Measurements from ENCODE around the gene USHBP1. TPM values are rescaled to one million over a fixed set of nuclear protein-coding genes. Genes with fewer than 3 reads are reported as not detected.

Gene USHBP1
- total and polyA plus RNA-seq, 4 donors = 6.2 to 12.3 (median 11.6) TPM

DNA sequence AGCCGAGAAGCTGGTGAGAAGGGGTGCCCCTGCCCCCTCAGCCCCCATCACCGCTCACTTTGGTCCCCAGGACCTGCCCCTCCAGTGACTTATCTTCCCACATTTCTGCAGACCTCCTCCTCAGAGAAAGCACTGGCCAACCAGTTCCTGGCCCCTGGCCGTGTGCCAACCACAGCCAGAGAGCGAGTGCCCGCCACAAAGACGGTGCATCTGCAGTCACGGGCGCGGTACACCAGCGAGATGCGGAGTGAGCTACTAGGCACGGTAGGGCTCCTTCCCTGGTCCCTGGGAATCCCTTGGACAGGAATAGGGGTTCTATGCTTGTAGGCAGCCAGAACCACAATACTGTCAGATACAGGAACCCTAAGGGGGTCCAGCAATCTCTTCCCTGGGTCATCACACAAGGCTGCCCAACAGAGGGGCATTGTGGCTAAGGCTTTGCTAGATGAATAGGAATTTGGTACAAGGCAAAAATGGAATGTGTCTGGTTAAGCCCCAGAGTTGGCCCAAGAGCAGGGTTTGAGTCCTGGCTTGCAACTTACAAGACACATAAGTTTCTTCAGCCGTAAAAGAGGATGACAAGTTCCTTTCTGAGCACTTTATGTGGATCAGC lies 48.4 kb downstream of the USHBP1 start:
- H3K36me3 ChIP-seq (ENCODE audit: control insufficient read depth in 4 of 4, insufficient read depth in 4 of 4, low read length in 4 of 4) = peaks cover 14 to 38% (median 20%) of the 10 kb centered on the region in 4 donors
- WGBS, 2 donors = 86 to 91% methylated on average over 13 of the region's 13 CpGs
- H3K27ac ChIP-seq (ENCODE audit: low read depth in 1 of 2, low read length in 1 of 2) = peak overlapping the region in 1 of 2 donors; percentile 89
- ATAC-seq (ENCODE audit: insufficient read depth, low FRiP score) (no peak), DNase-seq (no peak)
- TF ChIP-seq CTCF (IDR thresholded peaks at IDR 0.05; ENCODE audit: control extremely low read depth, extremely low read depth) = no peak
- peaks cover 0 to 13% (median 8%) of the 10 kb centered on the region in 5 donors for H3K4me1 ChIP-seq (ENCODE audit: control insufficient read depth in 5 of 5, insufficient read depth in 5 of 5, low read length in 5 of 5)
- H3K4me3 ChIP-seq = no peak overlapping the region
- no peak overlapping the region for H3K9ac ChIP-seq (ENCODE audit: insufficient read depth in 1 of 2, low read length in 2 of 2)
- H3K9me3 ChIP-seq (ENCODE audit: control insufficient read depth in 4 of 4, insufficient read depth in 3 of 4, low read length in 3 of 4) = no peaks in the 10 kb centered on the region
- H3K27me3 ChIP-seq (ENCODE audit: control insufficient read depth in 3 of 3, insufficient read depth in 3 of 3, low read length in 2 of 3) = no peaks in the 10 kb centered on the region

DNA sequence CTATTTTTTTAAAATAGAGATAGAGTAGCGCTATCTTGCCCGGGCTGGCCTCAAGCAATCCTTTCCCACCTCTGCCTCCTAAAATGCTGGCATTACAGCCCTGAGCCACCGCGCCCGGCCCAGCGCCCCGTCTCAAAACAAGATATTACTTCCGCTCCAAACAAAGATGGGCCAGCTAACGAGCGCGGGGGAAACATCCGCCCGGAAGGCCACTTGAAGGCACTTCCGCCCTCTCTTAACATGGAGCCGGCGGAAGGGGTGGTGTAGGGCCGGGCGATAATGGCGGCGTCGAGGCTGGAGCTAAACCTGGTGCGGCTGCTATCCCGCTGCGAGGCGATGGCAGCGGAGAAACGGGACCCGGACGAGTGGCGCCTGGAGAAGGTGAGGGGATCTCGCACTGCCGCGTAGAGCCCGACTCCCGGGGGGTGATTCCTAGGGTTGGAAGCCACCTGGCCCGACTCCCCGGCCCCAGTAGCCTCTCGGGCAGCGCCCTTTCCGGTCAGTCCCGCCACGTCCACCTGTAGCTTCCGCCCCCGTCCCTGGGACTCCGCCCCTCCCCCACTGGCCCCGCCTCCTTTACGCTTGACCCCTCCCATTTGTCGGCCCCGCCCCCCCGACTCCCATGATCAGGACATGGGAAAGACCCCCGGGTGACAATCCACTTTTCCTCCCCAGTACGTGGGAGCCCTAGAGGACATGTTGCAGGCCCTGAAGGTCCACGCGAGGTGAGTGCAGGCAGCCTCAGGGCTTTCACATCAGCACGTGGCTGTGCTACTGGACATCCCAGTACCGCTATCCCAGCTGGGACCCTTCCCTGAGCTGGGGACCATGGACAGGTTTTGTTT lies 49.2 kb downstream of the USHBP1 start, which contains the start of gene USE1:
Gene USE1, plus strand, starts transcription at position 231 of the 845 bp plus-strand sequence. Its CDS starts 49 bp downstream, at position 280.
- H3K4me3 ChIP-seq = peak within 1 kb of the TSS; percentile 70
- TF ChIP-seq CTCF (IDR thresholded peaks at IDR 0.05; ENCODE audit: control extremely low read depth, extremely low read depth) = no peak
- peak; percentile 93 to 97 (median 95) for DNase-seq
- H3K4me1 ChIP-seq (ENCODE audit: control insufficient read depth in 5 of 5, insufficient read depth in 5 of 5, low read length in 5 of 5) = peaks cover 0 to 13% (median 8%) of the 10 kb centered on the region in 5 donors
- peaks cover 17 to 43% (median 20%) of the 10 kb centered on the region in 4 donors for H3K36me3 ChIP-seq (ENCODE audit: control insufficient read depth in 4 of 4, insufficient read depth in 4 of 4, low read length in 4 of 4)
- peak within 1 kb of the TSS; percentile 89 to 96 for H3K27ac ChIP-seq (ENCODE audit: low read depth in 1 of 2, low read length in 1 of 2)
- H3K9me3 ChIP-seq (ENCODE audit: control insufficient read depth in 4 of 4, insufficient read depth in 3 of 4, low read length in 3 of 4) = no peaks in the 10 kb centered on the region
- no peaks in the 10 kb centered on the region for H3K27me3 ChIP-seq (ENCODE audit: control insufficient read depth in 3 of 3, insufficient read depth in 3 of 3, low read length in 2 of 3)
- ATAC-seq (ENCODE audit: insufficient read depth, low FRiP score) = peak; percentile 95
- 3% methylated on average over 43 to 56 of the region's 56 CpGs for WGBS, 2 donors
- H3K9ac ChIP-seq (ENCODE audit: insufficient read depth in 1 of 2, low read length in 2 of 2) = peak within 1 kb of the TSS; percentile 46 to 61

DNA sequence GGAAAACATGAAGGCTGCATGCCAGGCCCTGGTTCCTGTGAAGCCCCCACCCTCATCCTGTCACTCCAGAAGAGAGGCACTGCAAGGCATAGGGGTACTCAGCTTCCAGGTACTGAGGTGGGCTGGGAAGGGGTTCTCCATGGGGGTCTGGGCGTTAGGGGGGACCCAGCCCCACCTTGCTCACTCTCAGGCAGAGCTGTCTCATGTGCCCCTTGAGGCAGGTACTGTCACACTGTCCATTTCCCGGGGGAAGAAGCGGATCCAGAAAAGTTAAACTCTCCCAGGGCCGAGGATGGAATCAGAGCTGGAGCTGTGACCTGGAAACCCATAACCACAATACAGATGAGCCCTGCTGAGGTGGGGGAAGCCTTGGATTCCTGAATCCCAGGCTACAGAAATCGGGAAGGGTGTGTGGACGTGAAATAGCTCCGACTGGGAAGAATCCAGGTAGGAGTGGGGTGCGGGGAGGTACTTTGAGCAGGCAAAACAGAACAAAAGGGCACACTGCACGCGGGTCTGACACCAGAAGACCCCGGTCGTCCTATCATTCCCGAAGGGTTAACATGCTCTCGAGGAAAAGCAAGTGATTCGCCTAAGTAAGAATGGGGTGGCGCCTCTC lies 49.9 kb downstream of the USHBP1 start:
- 31 to 33% methylated on average over 16 of the region's 16 CpGs for WGBS, 2 donors
- H3K27me3 ChIP-seq (ENCODE audit: control insufficient read depth in 3 of 3, insufficient read depth in 3 of 3, low read length in 2 of 3) = no peaks in the 10 kb centered on the region
- H3K9me3 ChIP-seq (ENCODE audit: control insufficient read depth in 4 of 4, insufficient read depth in 3 of 4, low read length in 3 of 4) = no peaks in the 10 kb centered on the region
- TF ChIP-seq CTCF (IDR thresholded peaks at IDR 0.05; ENCODE audit: control extremely low read depth, extremely low read depth) = no peak
- H3K9ac ChIP-seq (ENCODE audit: insufficient read depth in 1 of 2, low read length in 2 of 2) = peak overlapping the region in 1 of 2 donors; percentile 61
- DNase-seq (no peak), ATAC-seq (ENCODE audit: insufficient read depth, low FRiP score) (no peak)
- H3K4me3 ChIP-seq = peak overlapping the region; percentile 70
- H3K4me1 ChIP-seq (ENCODE audit: control insufficient read depth in 5 of 5, insufficient read depth in 5 of 5, low read length in 5 of 5) = peaks cover 0 to 13% (median 8%) of the 10 kb centered on the region in 5 donors
- peaks cover 17 to 50% (median 20%) of the 10 kb centered on the region in 4 donors for H3K36me3 ChIP-seq (ENCODE audit: control insufficient read depth in 4 of 4, insufficient read depth in 4 of 4, low read length in 4 of 4)
- peak overlapping the region; percentile 89 to 96 for H3K27ac ChIP-seq (ENCODE audit: low read depth in 1 of 2, low read length in 1 of 2)

All from lung (tissue), 12 donors.